ENCODE measurements around the gene CACNA2D2. TPM values are rescaled to one million over a fixed set of nuclear protein-coding genes. Genes with fewer than 3 reads are reported as not detected.

CACNA2D2 gene
- total RNA-seq, 1 donor from 2014 or later, result 0.52 TPM

DNA sequence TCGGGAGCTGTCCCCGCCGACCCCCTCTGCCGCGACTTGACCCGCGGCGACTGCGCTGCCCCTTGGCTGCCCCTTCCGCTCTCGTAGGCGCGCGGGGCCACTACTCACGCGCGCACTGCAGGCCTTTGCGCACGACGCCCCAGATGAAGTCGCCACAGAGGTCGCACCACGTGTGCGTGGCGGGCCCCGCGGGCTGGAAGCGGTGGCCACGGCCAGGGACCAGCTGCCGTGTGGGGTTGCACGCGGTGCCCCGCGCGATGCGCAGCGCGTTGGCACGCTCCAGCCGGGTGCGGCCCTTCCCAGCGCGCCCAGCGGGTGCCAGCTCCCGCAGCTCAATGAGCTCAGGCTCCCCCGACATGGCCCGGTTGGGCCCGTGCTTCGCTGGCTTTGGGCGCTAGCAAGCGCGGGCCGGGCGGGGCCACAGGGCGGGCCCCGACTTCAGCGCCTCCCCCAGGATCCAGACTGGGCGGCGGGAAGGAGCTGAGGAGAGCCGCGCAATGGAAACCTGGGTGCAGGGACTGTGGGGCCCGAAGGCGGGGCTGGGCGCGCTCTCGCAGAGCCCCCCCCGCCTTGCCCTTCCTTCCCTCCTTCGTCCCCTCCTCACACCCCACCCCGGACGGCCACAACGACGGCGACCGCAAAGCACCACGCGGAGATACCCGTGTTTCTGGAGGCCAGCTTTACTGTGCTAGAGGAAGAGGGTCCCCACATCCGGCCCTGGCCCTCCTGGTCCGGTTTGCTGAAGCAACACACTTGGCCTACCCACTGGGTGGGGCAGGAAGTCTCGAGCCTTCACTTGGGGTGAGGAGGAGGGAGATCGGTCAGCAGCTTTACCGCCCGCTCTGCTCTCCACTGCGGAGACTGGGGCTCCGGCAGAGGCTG, 162.7 kb downstream of the CACNA2D2 start, which contains the start of gene RASSF1:
TSS of gene RASSF1 (minus strand) at position 389 of the 882 bp plus-strand sequence. CDS start at position 358, 31 bp downstream.
- H3K4me3 Mint-ChIP-seq, result peak within 1 kb of the TSS; percentile 96
- peak; percentile 74 for DNase-seq (ENCODE audit: low spot score)
- H3K27me3 Mint-ChIP-seq (ENCODE audit: insufficient read depth), result no peaks in the 10 kb centered on the region
- intact Hi-C loops (cut with micrococcal nuclease), result loop anchor here (1.0 kb wide), 1 partner anchor 10 kb away; the partner anchor contains the start of genes CYB561D2 and NPRL2
- H3K27ac Mint-ChIP-seq, result peak within 1 kb of the TSS; percentile 97
- peaks cover 18% of the 10 kb centered on the region for H3K36me3 Mint-ChIP-seq (ENCODE audit: low read depth)
- peaks cover 43% of the 10 kb centered on the region for H3K4me1 Mint-ChIP-seq (ENCODE audit: low read depth)
- H3K9me3 Mint-ChIP-seq, result no peaks in the 10 kb centered on the region

DNA sequence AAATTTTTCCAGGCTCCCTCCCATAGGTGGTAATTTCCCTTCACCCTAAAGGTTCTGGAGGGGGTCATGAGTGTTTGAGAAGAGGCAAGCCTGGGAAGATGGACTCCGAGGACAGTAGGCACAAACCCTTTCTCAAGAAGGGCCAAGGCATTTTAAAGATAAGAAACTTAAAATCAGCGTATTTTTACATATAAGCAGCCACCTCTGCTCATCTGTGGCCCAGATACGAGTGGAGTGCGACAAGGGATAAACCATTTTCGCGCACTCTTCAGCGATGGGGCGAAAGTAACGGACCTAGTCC, 163.3 kb downstream of the CACNA2D2 start:
- H3K4me1 Mint-ChIP-seq (ENCODE audit: low read depth), result peaks cover 42% of the 10 kb centered on the region
- H3K36me3 Mint-ChIP-seq (ENCODE audit: low read depth), result peaks cover 18% of the 10 kb centered on the region
- no peak for DNase-seq (ENCODE audit: low spot score)
- H3K4me3 Mint-ChIP-seq, result peak overlapping the region; percentile 96
- no peaks in the 10 kb centered on the region for H3K9me3 Mint-ChIP-seq
- H3K27ac Mint-ChIP-seq, result peak overlapping the region; percentile 97
- no peaks in the 10 kb centered on the region for H3K27me3 Mint-ChIP-seq (ENCODE audit: insufficient read depth)
- intact Hi-C loops (cut with micrococcal nuclease), result loop anchor here (1.0 kb wide), 1 partner anchor 10 kb away; the partner anchor contains the start of genes CYB561D2 and NPRL2

DNA sequence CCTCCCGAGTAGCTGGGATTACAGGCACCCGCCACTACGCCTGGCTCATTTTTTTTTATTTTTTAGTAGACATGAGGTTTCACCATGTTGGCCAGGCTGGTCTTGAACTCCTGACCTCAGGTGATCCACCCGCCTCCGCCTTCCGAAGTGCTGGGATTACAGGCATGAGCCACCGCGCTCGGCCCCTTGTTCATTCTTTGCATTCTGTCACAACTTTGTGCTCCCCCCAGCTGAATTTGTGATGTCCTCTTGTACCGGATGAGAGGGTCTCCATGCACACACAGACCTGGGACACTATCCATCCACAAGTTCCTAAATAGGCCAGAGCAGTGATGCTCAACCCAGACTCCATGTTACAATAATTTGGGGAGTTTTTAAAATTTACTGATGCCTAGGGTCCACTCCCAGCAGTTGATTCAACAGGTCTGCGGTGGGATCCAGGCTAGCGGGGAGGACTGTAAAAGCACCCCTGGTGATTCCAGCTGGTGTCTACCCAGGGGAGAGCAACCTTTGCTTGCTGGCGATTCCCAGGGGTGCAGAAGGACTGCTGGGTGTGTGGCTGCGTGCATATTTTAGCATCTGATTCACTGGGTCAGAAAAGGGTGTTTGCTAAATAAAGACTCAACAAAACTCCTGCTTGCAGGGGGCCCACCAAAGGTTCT, 163.8 kb downstream of the CACNA2D2 start:
- H3K27ac Mint-ChIP-seq, result peak overlapping the region; percentile 97
- DNase-seq (ENCODE audit: low spot score), result no peak
- intact Hi-C loops (cut with micrococcal nuclease), result loop anchor here (1.0 to 5.0 kb wide), 4 partner anchors 11 to 1048 kb away; partner anchors contain the start of genes C3orf18, CISH, CYB561D2 and HEMK1
- peak overlapping the region; percentile 96 for H3K4me3 Mint-ChIP-seq
- H3K27me3 Mint-ChIP-seq (ENCODE audit: insufficient read depth), result no peaks in the 10 kb centered on the region
- peaks cover 45% of the 10 kb centered on the region for H3K4me1 Mint-ChIP-seq (ENCODE audit: low read depth)
- peaks cover 18% of the 10 kb centered on the region for H3K36me3 Mint-ChIP-seq (ENCODE audit: low read depth)
- no peaks in the 10 kb centered on the region for H3K9me3 Mint-ChIP-seq

DNA sequence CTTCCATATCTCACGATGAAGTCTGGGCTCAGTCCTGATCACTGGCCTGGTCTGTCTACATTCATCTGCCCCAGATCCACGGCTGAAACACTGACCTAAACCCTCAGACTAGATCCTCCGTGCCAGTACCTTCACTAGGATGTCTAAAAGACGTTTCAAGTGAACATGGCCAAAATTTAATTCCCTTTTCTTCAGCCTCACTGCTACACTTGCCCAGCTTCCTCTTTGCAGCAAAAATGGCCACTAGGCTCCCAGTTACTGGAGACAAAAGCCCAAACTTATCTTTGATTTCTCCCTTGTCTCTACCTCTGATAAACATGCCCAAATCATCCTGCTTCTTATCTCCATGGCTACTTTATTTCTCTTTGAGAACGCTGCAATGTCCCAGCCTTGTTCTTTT, 164.5 kb downstream of the CACNA2D2 start:
- DNase-seq (ENCODE audit: low spot score), result no peak
- Mint-ChIP-seq H3K4me1 (ENCODE audit: low read depth) (peaks cover 49% of the 10 kb centered on the region), H3K27me3 (ENCODE audit: insufficient read depth) (no peaks in the 10 kb centered on the region), H3K9me3 (no peaks in the 10 kb centered on the region), H3K27ac (peak overlapping the region; percentile 97), H3K36me3 (ENCODE audit: low read depth) (peaks cover 23% of the 10 kb centered on the region), H3K4me3 (peak overlapping the region; percentile 96)
- intact Hi-C loops (cut with micrococcal nuclease), result loop anchor here (5.0 kb wide), 3 partner anchors 228 to 1048 kb away; partner anchors contain the start of genes C3orf18, CISH, HEMK1 and MANF

DNA sequence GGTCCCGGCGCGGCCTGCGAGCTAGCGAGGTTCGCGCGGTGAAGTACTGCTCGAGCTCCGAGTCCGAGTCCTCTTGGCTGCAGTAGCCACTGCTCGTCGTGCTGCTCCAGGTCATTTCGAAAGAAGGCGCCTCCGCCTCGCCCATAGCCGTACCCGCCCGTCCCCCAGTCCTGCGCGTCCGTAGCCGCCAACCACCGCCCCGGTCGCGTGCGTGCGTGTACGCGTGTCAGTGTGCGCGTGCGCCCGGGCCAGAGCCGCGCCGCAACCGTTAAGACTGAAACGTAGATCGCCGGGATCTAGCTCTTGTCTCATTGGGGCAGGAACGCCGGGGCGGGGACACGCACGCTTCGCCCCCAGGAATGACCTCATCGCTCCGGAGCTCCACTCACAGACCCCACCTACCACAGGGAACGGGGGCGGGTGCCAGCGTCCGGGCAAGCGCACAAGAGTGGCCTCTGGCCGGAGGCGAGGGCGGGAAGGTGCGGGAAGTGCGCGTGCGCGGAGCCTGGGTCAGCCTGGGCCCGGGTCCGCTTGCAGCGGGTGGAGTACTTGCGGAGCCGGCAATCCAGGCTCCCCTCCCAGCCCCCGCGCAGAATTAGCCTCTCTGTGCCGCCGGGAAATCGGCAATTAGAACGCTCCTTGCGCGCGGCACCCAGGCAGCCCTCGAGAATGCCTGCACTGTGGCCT, 166.1 kb downstream of the CACNA2D2 start:
- Mint-ChIP-seq H3K9me3 (no peaks in the 10 kb centered on the region), H3K27ac (peak overlapping the region; percentile 97), H3K36me3 (ENCODE audit: low read depth) (peaks cover 28% of the 10 kb centered on the region), H3K4me1 (ENCODE audit: low read depth) (peaks cover 51% of the 10 kb centered on the region), H3K27me3 (ENCODE audit: insufficient read depth) (no peaks in the 10 kb centered on the region), H3K4me3 (peak overlapping the region; percentile 96)
- intact Hi-C loops (cut with micrococcal nuclease), result loop anchor here (1.0 to 5.0 kb wide), 12 partner anchors 9 to 1050 kb away; partner anchors contain the start of genes C3orf18, CISH, GNAI2 and HEMK1
- peak; percentile 96 for DNase-seq (ENCODE audit: low spot score)

DNA sequence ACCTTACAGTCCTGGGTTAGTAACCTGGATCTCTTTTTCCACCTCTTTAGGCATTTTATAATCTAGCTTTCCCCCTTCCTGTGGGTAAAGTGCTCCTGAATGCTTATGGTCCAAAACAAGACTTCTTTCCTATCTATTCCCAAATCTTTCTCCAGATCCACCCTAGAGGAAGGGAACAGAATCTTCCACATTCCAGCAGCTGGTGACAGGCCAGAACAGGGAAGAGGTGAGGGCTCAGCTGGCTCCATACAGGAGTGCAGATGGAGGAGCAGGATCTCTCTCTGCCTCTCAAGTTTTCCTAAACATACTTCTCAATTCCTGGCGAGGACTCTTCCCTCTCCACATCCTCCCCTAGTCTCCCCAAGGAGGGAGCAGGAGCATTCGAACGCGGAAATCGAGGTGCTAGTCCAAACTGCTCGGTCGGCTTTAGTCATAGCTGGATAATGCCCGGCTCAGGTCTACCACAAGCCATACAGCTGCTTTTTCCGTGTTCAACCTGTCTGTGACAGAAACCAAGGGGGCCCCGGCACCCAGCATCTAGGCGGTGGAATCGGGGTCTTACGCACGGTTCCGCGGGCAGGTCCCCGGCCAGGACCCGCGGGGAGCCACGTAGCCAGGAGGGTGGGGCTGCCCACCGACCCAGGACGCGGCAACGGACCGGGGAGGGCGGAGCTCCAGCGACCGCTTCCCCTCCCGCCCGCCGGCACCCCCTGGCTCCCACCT, 166.8 kb downstream of the CACNA2D2 start:
- peaks cover 33% of the 10 kb centered on the region for H3K36me3 Mint-ChIP-seq (ENCODE audit: low read depth)
- intact Hi-C loops (cut with micrococcal nuclease), result loop anchor here (1.0 to 5.0 kb wide), 12 partner anchors 8 to 1051 kb away; partner anchors contain the start of genes C3orf18, CISH, GNAI2 and HEMK1
- no peak for DNase-seq (ENCODE audit: low spot score)

DNA sequence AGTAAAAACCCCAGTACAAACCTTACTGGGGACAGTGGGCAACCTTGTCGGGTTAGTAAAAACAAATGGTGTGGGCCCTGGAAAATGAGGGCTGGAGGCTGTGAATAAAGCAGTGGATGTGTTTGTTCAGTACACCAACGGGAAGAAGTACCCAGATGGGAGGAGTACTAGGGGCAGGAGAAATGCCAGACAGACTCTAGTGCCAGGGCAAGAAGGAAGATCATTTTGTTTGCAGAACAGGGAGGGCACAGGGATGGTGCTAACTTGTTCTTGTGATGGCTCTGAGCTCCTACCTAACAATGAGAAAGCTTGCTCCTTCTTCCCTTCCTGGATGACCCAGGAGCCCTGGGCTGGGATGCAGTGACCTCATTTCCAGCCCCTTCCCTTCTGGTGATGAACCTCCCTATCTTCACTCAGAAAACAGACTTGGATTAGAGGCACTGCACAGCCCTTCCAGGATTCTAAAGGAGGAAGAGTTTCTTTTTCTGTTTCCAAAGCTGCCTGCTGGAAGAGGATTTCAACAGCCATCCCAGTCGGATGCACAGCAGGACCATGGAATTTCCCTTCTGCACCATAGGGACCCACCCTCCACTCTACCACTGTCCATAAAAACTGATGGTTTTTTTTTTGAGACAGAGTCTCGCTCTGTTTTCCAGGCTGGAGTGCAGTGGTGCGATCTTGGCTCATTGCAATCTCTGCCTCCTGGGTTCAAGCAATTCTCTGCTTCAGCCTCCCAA, 168.9 kb downstream of the CACNA2D2 start:
- H3K4me3 Mint-ChIP-seq, result peak overlapping the region; percentile 77
- peaks cover 44% of the 10 kb centered on the region for H3K36me3 Mint-ChIP-seq (ENCODE audit: low read depth)
- peak overlapping the region; percentile 79 for H3K27ac Mint-ChIP-seq
- DNase-seq (ENCODE audit: low spot score), result no peak
- intact Hi-C loops (cut with micrococcal nuclease), result loop anchor here (5.0 kb wide), 3 partner anchors 233 to 1053 kb away; partner anchors contain the start of genes C3orf18, CISH, HEMK1 and MANF
- peaks cover 45% of the 10 kb centered on the region for H3K4me1 Mint-ChIP-seq (ENCODE audit: low read depth)
- no peaks in the 10 kb centered on the region for H3K27me3 Mint-ChIP-seq (ENCODE audit: insufficient read depth)
- no peaks in the 10 kb centered on the region for H3K9me3 Mint-ChIP-seq

More for the DNA sequence above, 166.8 kb downstream of the CACNA2D2 start:
- Mint-ChIP-seq H3K27ac (peak overlapping the region; percentile 97), H3K4me1 (ENCODE audit: low read depth) (peaks cover 51% of the 10 kb centered on the region), H3K9me3 (no peaks in the 10 kb centered on the region), H3K4me3 (peak overlapping the region; percentile 96), H3K27me3 (ENCODE audit: insufficient read depth) (no peaks in the 10 kb centered on the region)

DNA sequence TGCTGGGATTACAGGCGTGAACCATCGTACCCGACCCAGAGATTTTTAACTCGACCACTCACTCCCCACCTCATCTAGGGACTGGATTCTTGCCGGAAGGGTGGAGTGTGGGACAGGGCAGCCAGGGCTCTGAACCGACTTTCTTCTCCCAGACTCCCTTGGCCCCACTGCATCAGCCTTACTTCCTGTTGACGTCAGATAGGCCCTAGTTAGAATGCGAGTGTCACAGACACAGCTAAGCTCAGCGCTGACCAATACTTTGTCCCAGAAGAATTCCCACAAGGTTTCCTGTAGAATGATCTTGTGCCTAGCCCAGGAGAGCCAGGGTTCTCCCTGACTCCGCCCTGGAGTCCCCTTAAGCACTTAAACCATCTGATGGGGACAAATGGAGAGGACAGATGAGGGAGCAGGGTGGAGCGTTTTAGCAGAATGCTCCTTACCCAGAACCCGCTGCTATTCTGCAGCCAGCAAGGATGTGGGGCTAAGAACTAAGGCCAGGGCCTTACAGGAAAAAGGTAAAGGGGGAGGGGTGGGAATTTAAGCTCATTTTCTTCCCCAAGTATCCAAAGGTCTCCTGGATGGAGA, 169.6 kb downstream of the CACNA2D2 start:
- H3K4me1 Mint-ChIP-seq (ENCODE audit: low read depth), result peaks cover 38% of the 10 kb centered on the region
- DNase-seq (ENCODE audit: low spot score), result no peak
- peak overlapping the region; percentile 79 for H3K27ac Mint-ChIP-seq
- peaks cover 41% of the 10 kb centered on the region for H3K36me3 Mint-ChIP-seq (ENCODE audit: low read depth)
- intact Hi-C loops (cut with micrococcal nuclease), result no loop called here
- no peaks in the 10 kb centered on the region for H3K9me3 Mint-ChIP-seq
- peak overlapping the region; percentile 77 for H3K4me3 Mint-ChIP-seq
- no peaks in the 10 kb centered on the region for H3K27me3 Mint-ChIP-seq (ENCODE audit: insufficient read depth)

DNA sequence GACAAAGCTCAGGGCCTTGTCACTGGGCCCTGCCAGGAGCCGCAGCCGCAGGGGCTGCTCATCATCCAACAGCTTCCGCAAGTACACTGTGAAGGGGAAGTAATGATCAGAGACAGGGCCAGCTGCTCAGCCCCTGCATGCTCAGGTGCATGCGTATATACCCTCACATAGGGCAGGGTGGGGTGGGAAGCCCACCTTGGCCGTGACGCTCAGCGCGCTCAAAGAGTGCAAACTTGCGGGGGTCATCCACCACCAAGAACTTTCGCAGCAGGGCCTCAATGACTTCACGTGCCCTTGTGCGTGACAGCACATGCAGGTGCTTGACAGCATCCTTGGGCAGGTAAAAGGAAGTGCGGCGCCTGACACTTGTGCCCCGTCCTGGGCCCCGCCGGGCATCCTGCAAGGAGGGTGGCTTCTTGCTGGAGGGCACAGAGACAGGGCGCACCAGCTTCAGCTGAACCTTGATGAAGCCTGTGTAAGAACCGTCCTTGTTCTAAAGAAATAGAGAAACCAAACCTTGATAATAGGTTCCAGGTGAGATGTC, 172.0 kb downstream of the CACNA2D2 start:
- Mint-ChIP-seq H3K27ac (no peak overlapping the region), H3K4me3 (no peak overlapping the region), H3K4me1 (ENCODE audit: low read depth) (peaks cover 37% of the 10 kb centered on the region), H3K27me3 (ENCODE audit: insufficient read depth) (no peaks in the 10 kb centered on the region), H3K9me3 (no peaks in the 10 kb centered on the region), H3K36me3 (ENCODE audit: low read depth) (peaks cover 37% of the 10 kb centered on the region)
- DNase-seq (ENCODE audit: low spot score), result no peak
- intact Hi-C loops (cut with micrococcal nuclease), result no loop called here

DNA sequence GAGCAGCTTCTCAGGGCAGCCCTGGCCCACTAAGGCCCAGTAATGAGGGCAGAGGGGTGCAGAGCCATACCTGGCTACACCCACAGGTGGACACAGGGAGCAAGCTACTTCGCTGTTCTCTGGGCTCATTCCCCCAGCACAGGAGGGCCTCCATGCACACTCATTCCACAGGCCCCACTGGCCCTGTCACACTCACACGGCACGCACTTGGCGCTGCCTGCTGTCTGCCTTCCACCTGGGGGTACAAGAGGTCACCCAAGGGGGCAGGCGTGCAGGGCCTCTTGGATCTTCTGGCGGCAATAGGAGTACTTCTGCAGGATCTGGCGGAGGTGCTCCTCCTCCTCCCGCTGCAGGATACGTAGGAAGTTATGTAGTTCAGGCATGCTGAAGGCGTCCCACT, 173.1 kb downstream of the CACNA2D2 start:
- Mint-ChIP-seq H3K27me3 (ENCODE audit: insufficient read depth) (no peaks in the 10 kb centered on the region), H3K9me3 (no peaks in the 10 kb centered on the region), H3K27ac (no peak overlapping the region), H3K36me3 (ENCODE audit: low read depth) (peaks cover 34% of the 10 kb centered on the region), H3K4me3 (no peak overlapping the region), H3K4me1 (ENCODE audit: low read depth) (peaks cover 34% of the 10 kb centered on the region)
- intact Hi-C loops (cut with micrococcal nuclease), result no loop called here
- no peak for DNase-seq (ENCODE audit: low spot score)

All from activated T-helper 1 cell treated with anti-CD3 and anti-CD28 coated beads, Interleukin-12 subunit alpha, Interleukin-12 subunit beta, Interleukin-2, Interleukin-4 antibody, amounts not matched to agents 30 ng/mL and 10 ng/mL and 1 ng/mL, durations not matched to agents 14 hours and 24 hours and 36 hours (primary cell).